GM23338 (cell line): ENCODE data around the gene WDR70. TPM values are rescaled to one million over a fixed set of nuclear protein-coding genes. Genes with fewer than 3 reads are reported as not detected.

ENCODE experiments used
- ATAC-seq: fragments of 200-7000 bp; cut with Tn5 transposase; 3 replicates; pipeline ENCODE4 v1.9.1; 2020
- DNase-seq: peaks from one replicate; pipeline ENCODE4 v3.0.0-alpha.2; 2015; ENCODE audit warnings: low spot score
- H2AFZ ChIP-seq: fragments of 200-600 bp; sonication (generic); 2 replicates; pipeline ENCODE4 v1.8.0; 2016; ENCODE audit warnings: antibody characterized with exemption, mild to moderate bottlenecking, moderate library complexity
- H3F3A ChIP-seq: fragments of 200-600 bp; sonication (generic); replicated peaks from 2 replicates; pipeline ENCODE4 v1.8.0; 2017; ENCODE audit warnings: antibody characterized with exemption, mixed run types, low read depth
- H3K27ac ChIP-seq: fragments of 200-600 bp; sonication (generic); 2 replicates; pipeline ENCODE4 v1.6.1; 2016; ENCODE audit warnings: low read depth
- H3K27me3 ChIP-seq: fragments of 200-600 bp; sonication (generic); 2 replicates; pipeline ENCODE4 v1.8.0; 2016; ENCODE audit warnings: mild to moderate bottlenecking, mixed run types, moderate library complexity; ENCODE audit not compliant: insufficient read depth
- H3K36me3 ChIP-seq: fragments of 200-600 bp; sonication (generic); 2 replicates; pipeline ENCODE4 v1.8.0; 2016; ENCODE audit warnings: mild to moderate bottlenecking; ENCODE audit not compliant: insufficient read depth
- H3K4me1 ChIP-seq: fragments of 200-600 bp; sonication (generic); 2 replicates; pipeline ENCODE4 v1.8.0; 2016; ENCODE audit warnings: mild to moderate bottlenecking, moderate library complexity; ENCODE audit not compliant: insufficient read depth
- H3K4me2 ChIP-seq: fragments of 200-600 bp; sonication (generic); 2 replicates; pipeline ENCODE4 v1.7.1; 2017; ENCODE audit warnings: mixed run types
- H3K4me3 ChIP-seq: fragments of 200-600 bp; sonication (generic); 2 replicates; pipeline ENCODE4 v1.6.1; 2016; ENCODE audit warnings: mixed run types
- H3K79me2 ChIP-seq: fragments of 200-600 bp; sonication (generic); replicated peaks from 2 replicates; pipeline ENCODE4 v1.8.0; 2017; ENCODE audit warnings: mild to moderate bottlenecking; ENCODE audit not compliant: insufficient read depth
- H3K9me2 ChIP-seq: fragments of 200-600 bp; sonication (generic); 2 replicates; pipeline ENCODE4 v1.8.0; 2017; ENCODE audit not compliant: insufficient read depth
- H4K20me1 ChIP-seq: fragments of 200-600 bp; sonication (generic); replicated peaks from 2 replicates; pipeline ENCODE4 v1.8.0; 2017; ENCODE audit warnings: mild to moderate bottlenecking; ENCODE audit not compliant: insufficient read depth
- H3K27ac Mint-ChIP-seq: 2 replicates; pipeline ENCODE4 v1.8.0; 2020; ENCODE audit warnings: inconsistent platforms, mild to moderate bottlenecking, moderate library complexity, mixed read lengths
- H3K27me3 Mint-ChIP-seq: 3 replicates; pipeline ENCODE4 v1.8.0; 2022; ENCODE audit warnings: low read depth, mild to moderate bottlenecking, moderate library complexity, mixed read lengths, inconsistent platforms; ENCODE audit not compliant: insufficient read depth, poor library complexity
- H3K36me3 Mint-ChIP-seq: 3 replicates; pipeline ENCODE4 v1.8.0; 2021; ENCODE audit warnings: low read depth, mild to moderate bottlenecking, inconsistent platforms, moderate library complexity, mixed read lengths
- H3K4me1 Mint-ChIP-seq: 3 replicates; pipeline ENCODE4 v1.8.0; 2020; ENCODE audit warnings: mild to moderate bottlenecking, inconsistent platforms, mixed read lengths
- H3K4me3 Mint-ChIP-seq: 3 replicates; pipeline ENCODE4 v1.8.0; 2021; ENCODE audit warnings: moderate library complexity, mild to moderate bottlenecking, inconsistent platforms, mixed read lengths
- H3K9me3 Mint-ChIP-seq: 3 replicates; pipeline ENCODE4 v1.8.0; 2020; ENCODE audit warnings: moderate library complexity, mild to moderate bottlenecking, inconsistent platforms, mixed read lengths
- CREB1 ChIP-seq: fragments of 250-450 bp; sonication (Bioruptor Pico); IDR thresholded peaks from 2 replicates; pipeline ENCODE4 v1.5.0; 2020; ENCODE audit warnings: low read depth, mild to moderate bottlenecking, moderate library complexity
- CTCF ChIP-seq, 2 experiments: fragments of 200-600 bp in 1 of 2; sonication (generic) in 1 of 2; conservative IDR thresholded peaks; 2 replicates each; pipeline versions ENCODE4 v1.5.1 to v1.6.1; 2016 to 2017; ENCODE audit warnings: antibody characterized with exemption in 2 of 2, low read depth in 2 of 2, mild to moderate bottlenecking in 2 of 2, moderate library complexity in 1 of 2
- ETS1 ChIP-seq: IDR thresholded peaks from 2 replicates; pipeline ENCODE4 v1.6.1; 2016; ENCODE audit warnings: antibody characterized with exemption
- EZH2 ChIP-seq: fragments of 200-600 bp; sonication (generic); IDR thresholded peaks from one replicate; pipeline ENCODE4 v1.8.0; 2017; ENCODE audit warnings: antibody characterized with exemption, mild to moderate bottlenecking, low read depth; ENCODE audit not compliant: unreplicated experiment
- EZH2phosphoT487 ChIP-seq: fragments of 200-600 bp; sonication (generic); IDR thresholded peaks from one replicate; pipeline ENCODE4 v1.8.1; 2018; ENCODE audit warnings: antibody characterized with exemption; ENCODE audit not compliant: unreplicated experiment
- JUNB ChIP-seq: IDR thresholded peaks from one replicate; pipeline ENCODE4 v1.6.1; 2016; ENCODE audit warnings: antibody characterized with exemption; ENCODE audit not compliant: unreplicated experiment
- NANOG ChIP-seq: IDR thresholded peaks from 2 replicates; pipeline ENCODE4 v1.6.1; 2016; ENCODE audit warnings: antibody characterized with exemption, borderline replicate concordance
- POLR2AphosphoS5 ChIP-seq: IDR thresholded peaks from 2 replicates; pipeline ENCODE4 v1.6.1; 2016; ENCODE audit warnings: antibody characterized with exemption, low read depth
- REST ChIP-seq: IDR thresholded peaks from one replicate; pipeline ENCODE4 v1.6.1; 2018; ENCODE audit warnings: antibody characterized with exemption; ENCODE audit not compliant: unreplicated experiment
- STAT1 ChIP-seq: IDR thresholded peaks from one replicate; pipeline ENCODE4 v1.6.1; 2016; ENCODE audit warnings: antibody characterized with exemption; ENCODE audit not compliant: unreplicated experiment
- ZNF114 ChIP-seq: fragments of 250-450 bp; sonication (Bioruptor Pico); IDR thresholded peaks from 2 replicates; pipeline ENCODE4 v1.5.0; 2020; ENCODE audit warnings: mild to moderate bottlenecking, moderate library complexity
- ZNF331 ChIP-seq: fragments of 250-450 bp; sonication (Bioruptor Pico); IDR thresholded peaks from 2 replicates; pipeline ENCODE4 v1.5.0; 2020; ENCODE audit warnings: low read depth, mild to moderate bottlenecking, moderate library complexity
- polyA plus RNA-seq: library from polyadenylated mRNA; unstranded; fragments of >200 nt; fragmentation: Nextera tagmentation; extraction: Ambion mirVana; gene quantifications from 2 replicates; pipeline ENCODE4 v1.2.1, GENCODE V29; 2016
- total RNA-seq: library from RNA; depleted of rRNA; stranded (reverse); fragments of >200 nt; shearing (Covaris generic); gene quantifications from 2 replicates; pipeline ENCODE4 v1.2.3, GENCODE V29; 2014

Gene WDR70
- total and polyA plus RNA-seq, 2 experiments from 2014 or later = 34.9 to 86.7 TPM

- TF ChIP-seq JUNB = no peak
- TF ChIP-seq ZNF114 (CRISPR knock-in tag) = no peak
- no peak for TF ChIP-seq EZH2phosphoT487
- no peak for TF ChIP-seq ZNF331 (CRISPR knock-in tag)
- TF ChIP-seq CREB1 (CRISPR knock-in tag) = no peak
- TF ChIP-seq ETS1 = no peak
- TF ChIP-seq REST = no peak
- TF ChIP-seq STAT1 = no peak
- no peak for TF ChIP-seq POLR2AphosphoS5
- no peak for TF ChIP-seq EZH2
Measured at GRCh38 chr5:37723162-37723961, 344.2 kb downstream of the WDR70 start (continued).

GRCh38 chr5:37724395-37725125, 345.4 kb downstream of the WDR70 start:
- no peaks in the 10 kb centered on the region for H3K9me3 Mint-ChIP-seq
- no peaks in the 10 kb centered on the region for H3K79me2 ChIP-seq
- H2AFZ ChIP-seq = no peak overlapping the region
- no peak overlapping the region for H3K27ac Mint-ChIP-seq
- ATAC-seq = peak; percentile 59
- H3K27me3 Mint-ChIP-seq = peaks cover 3% of the 10 kb centered on the region
- no peaks in the 10 kb centered on the region for H3K36me3 ChIP-seq
- DNase-seq = peak; percentile 40
- no peak overlapping the region for H3K27ac ChIP-seq
- no peak overlapping the region for H3K4me2 ChIP-seq
- no peak overlapping the region for H3K4me3 Mint-ChIP-seq
- no peaks in the 10 kb centered on the region for H3K9me2 ChIP-seq
- no peaks in the 10 kb centered on the region for H3F3A ChIP-seq
- H3K4me1 Mint-ChIP-seq = peaks cover 17% of the 10 kb centered on the region
- no peaks in the 10 kb centered on the region for H4K20me1 ChIP-seq
- TF ChIP-seq EZH2 (no peak), NANOG (no peak), CTCF (conservative IDR thresholded peaks at IDR 0.05; ENCODE audit: low read depth in 2 of 2) (peak; percentile 17 to 27; a peak in 2 of 4 replicates), REST (no peak), ZNF331 (CRISPR knock-in tag) (no peak), CREB1 (CRISPR knock-in tag) (no peak), ZNF114 (CRISPR knock-in tag) (no peak)
- no peak overlapping the region for H3K4me3 ChIP-seq
- no peaks in the 10 kb centered on the region; the same call in 2 of the 3 replicates for H3K36me3 Mint-ChIP-seq
- no peaks in the 10 kb centered on the region for H3K27me3 ChIP-seq
- H3K4me1 ChIP-seq = peaks cover 21% of the 10 kb centered on the region; the same call in 1 of the 2 replicates
